ENCODE data around the gene LCA5. TPM values are rescaled to one million over a fixed set of nuclear protein-coding genes. Genes with fewer than 3 reads are reported as not detected.
"Not testable (repeated sequence)": the region's sequence is repeated elsewhere in the genome, so short reads cannot be mapped to it uniquely, and the experiment has no call there.

LCA5 gene
- 6.2 and 6.5 TPM in 2 replicates for total RNA-seq (2014; rRNA removed; shearing (Covaris generic))

DNA sequence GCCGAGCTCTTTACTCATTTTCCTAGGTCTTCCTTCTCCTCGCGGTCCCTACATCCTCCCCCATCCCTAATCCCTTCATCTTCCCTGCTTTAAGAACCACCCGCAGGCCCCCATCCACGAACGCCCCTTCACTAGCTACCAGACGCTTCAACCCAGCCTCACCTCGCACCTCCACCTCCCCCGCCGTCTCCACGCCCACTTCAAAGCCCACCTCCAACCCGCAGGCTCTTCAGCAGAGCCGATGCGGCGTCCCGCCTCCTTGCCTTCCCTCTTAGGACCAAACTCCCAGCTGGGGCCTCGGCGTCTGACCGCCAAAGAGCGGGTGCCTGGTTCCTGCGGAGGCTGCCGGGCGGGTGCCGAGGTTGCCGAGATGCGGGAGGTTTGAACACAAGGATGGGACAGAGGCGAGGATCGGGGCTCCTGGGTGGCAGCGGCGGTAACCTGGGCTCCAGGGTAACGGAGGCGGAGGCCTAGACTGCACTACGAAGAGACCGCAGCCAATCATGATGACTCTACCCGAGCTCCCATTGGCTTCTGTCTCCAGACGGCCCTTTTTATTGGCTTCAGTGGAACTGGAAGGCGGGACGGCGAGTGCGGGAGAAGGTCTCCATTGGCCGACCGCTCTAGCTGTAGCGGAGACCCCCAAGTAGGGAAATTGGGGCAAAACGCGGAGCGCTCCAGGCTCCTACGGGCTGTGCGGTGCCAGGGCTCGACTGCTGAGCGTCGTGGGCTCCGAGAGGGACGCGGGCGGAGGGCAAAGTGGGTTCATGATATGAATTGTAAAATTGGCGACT is at the start of gene LCA5:
Gene LCA5, minus strand, starts transcription at position 477 of the 794 bp plus-strand sequence. CDS start 18,536 bp downstream, outside the sequence.
- Histone ChIP-seq H3K9me3 (replicated peaks) (no peaks in the 10 kb centered on the region), H3K27ac (peak within 1 kb of the TSS; percentile 75), H3K4me3 (peak within 1 kb of the TSS; percentile 77), H3K36me3 (no peaks in the 10 kb centered on the region), H3K4me1 (no peaks in the 10 kb centered on the region), H3K27me3 (no peaks in the 10 kb centered on the region)
- peak; percentile 97 to 99 for DNase-seq

DNA sequence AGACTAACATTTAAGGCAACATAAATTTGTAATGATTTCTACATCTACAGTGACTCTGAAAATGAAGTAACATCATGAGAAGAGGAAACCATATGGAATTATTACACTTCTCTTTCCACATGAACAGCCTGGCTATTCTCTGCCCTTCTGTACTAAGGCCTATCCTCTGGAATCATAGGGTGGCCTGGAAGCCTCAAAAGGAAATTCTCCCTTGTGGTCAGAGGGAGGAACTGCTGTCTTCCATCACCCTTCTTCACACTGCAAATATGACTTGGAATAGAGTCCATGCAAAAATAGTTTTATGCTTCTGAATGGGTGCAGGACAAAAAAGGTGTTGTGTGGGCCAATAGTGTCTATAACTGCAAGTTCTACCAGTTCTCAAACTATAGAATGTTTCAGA is 49.3 kb upstream of the LCA5 start:
- no peaks in the 10 kb centered on the region for H3K9me3 ChIP-seq (replicated peaks)
- no peak overlapping the region for H3K4me3 ChIP-seq
- H3K36me3 ChIP-seq: no peaks in the 10 kb centered on the region
- DNase-seq: peak in 1 of 2 experiments; percentile 48
- H3K27me3 ChIP-seq: no peaks in the 10 kb centered on the region
- H3K4me1 ChIP-seq: no peaks in the 10 kb centered on the region
- H3K27ac ChIP-seq: no peak overlapping the region

DNA sequence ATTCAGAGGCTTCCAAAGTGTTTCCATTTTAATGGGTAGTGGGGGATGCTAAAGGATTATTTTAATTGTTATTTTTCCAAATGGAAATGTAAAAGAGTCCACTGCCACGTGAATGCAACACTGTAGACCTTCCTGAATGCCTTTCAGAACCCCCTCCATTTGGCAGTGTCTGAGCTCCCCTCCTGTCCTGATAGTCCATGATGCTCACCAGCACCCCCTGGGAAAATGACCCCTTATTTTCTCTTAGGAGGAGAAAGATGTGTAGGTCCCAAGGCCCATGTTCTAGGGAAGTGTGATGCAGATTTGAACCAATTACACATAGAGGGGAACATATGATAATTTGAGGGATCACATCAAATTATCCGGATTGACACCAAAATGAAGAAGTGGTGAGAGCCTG is 47.1 kb upstream of the LCA5 start:
- Histone ChIP-seq H3K4me3 (no peak overlapping the region), H3K4me1 (no peaks in the 10 kb centered on the region), H3K9me3 (replicated peaks) (no peaks in the 10 kb centered on the region; the same call in 1 of the 2 replicates), H3K27ac (no peak overlapping the region), H3K36me3 (no peaks in the 10 kb centered on the region), H3K27me3 (no peaks in the 10 kb centered on the region)
- DNase-seq: no peak

GRCh38 chr6:79577926-79578325 is 40.7 kb upstream of the LCA5 start:
- not testable (repeated sequence) for H3K36me3 ChIP-seq; H3K27ac ChIP-seq; H3K9me3 ChIP-seq (replicated peaks); H3K27me3 ChIP-seq; DNase-seq; H3K4me1 ChIP-seq; H3K4me3 ChIP-seq

GRCh38 chr6:79574630-79575225 is 37.5 kb upstream of the LCA5 start:
- H3K27ac ChIP-seq: no peak overlapping the region
- DNase-seq: peak; percentile 25 to 35
- H3K4me3 ChIP-seq: no peak overlapping the region

GRCh38 chr6:79574174-79574573 is 36.9 kb upstream of the LCA5 start:
- H3K27ac ChIP-seq: no peak overlapping the region
- no peak for DNase-seq
- H3K9me3 ChIP-seq (replicated peaks): no peaks in the 10 kb centered on the region
- no peaks in the 10 kb centered on the region for H3K27me3 ChIP-seq
- peaks cover 25% of the 10 kb centered on the region for H3K4me1 ChIP-seq
- no peaks in the 10 kb centered on the region for H3K36me3 ChIP-seq
- no peak overlapping the region for H3K4me3 ChIP-seq

More at GRCh38 chr6:79574630-79575225, 37.5 kb upstream of the LCA5 start:
- Histone ChIP-seq H3K36me3 (no peaks in the 10 kb centered on the region), H3K9me3 (replicated peaks) (no peaks in the 10 kb centered on the region; the same call in 1 of the 2 replicates), H3K27me3 (no peaks in the 10 kb centered on the region), H3K4me1 (peaks cover 22% of the 10 kb centered on the region)

- peaks cover 27% of the 10 kb centered on the region for H3K4me1 ChIP-seq
- peak overlapping the region; percentile 52; the same call in 1 of the 2 replicates for H3K27ac ChIP-seq
- no peaks in the 10 kb centered on the region for H3K27me3 ChIP-seq
- no peaks in the 10 kb centered on the region for H3K9me3 ChIP-seq (replicated peaks)
- no peak overlapping the region for H3K4me3 ChIP-seq
- H3K36me3 ChIP-seq: no peaks in the 10 kb centered on the region
- DNase-seq: no peak
These were observed 33.8 kb upstream of the LCA5 start for GRCh38 chr6:79571030-79571367.

DNA sequence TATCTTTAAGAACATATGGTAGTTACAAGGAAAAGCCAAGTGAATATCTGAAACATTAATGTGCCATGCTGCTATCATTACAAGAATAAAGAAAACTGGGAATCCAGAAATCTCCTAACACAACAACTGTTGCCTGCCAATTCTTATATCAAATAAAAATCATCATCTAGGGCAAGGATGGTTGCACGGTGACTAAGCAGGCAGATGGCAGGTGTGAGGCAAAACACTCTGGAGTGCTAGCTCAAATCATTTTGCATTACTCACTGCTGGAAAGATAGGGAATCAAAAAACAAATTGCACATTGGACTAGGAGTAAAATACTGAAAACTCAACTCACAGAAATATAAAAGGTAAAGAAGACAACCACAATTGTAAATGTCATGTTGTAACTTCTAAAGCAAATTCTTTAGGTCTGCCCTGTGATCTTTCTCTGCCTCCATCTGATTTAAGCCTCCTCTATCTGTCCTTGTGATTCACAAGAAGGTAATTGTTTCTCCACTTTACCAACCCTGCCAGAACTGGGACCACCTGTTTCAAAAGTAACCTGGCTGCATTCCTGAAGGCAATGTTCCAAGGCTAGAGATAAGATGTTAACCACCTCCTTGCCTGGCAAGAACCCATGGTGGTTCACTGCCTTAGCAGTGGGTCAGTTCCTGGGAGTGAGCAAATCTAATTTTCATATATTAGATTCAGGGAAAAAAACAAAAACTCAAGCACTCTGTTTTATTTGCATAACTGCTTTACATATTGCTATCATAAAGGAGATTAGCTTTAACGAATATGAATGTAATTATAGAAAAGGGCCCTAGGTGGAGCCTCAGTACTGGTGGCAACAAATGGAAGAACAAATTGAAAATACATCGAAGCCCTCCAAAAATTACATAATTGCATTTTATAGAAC is 33.1 kb upstream of the LCA5 start:
- Histone ChIP-seq H3K4me3 (no peak overlapping the region), H3K27me3 (no peaks in the 10 kb centered on the region), H3K36me3 (no peaks in the 10 kb centered on the region), H3K4me1 (peaks cover 27% of the 10 kb centered on the region), H3K27ac (peak overlapping the region; percentile 52), H3K9me3 (replicated peaks) (no peaks in the 10 kb centered on the region)
- DNase-seq: peak; percentile 46 to 56

DNA sequence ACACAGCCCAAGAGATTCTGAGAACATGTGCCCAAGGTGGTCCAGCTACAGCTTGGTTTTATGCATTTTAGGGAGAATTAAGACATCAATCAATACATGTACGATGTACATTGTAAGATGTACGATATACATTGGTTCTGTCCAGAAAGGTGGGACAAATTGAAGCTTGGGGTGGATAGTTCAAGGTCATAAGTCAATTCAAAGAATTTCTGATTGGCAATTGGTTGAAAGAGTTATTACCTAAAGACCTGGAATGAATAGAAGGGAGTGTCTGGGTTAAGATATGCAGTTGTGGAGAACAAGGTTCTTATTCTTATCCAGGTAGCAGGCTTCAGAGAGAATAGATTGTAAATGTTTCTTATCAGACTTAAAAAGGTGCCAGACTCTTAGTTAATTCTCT is 31.8 kb upstream of the LCA5 start:
- H3K27me3 ChIP-seq: no peaks in the 10 kb centered on the region
- no peak overlapping the region for H3K4me3 ChIP-seq
- H3K27ac ChIP-seq: no peak overlapping the region
- H3K4me1 ChIP-seq: peaks cover 20% of the 10 kb centered on the region
- no peak for DNase-seq
- no peaks in the 10 kb centered on the region for H3K36me3 ChIP-seq
- H3K9me3 ChIP-seq (replicated peaks): no peaks in the 10 kb centered on the region

GRCh38 chr6:79564636-79565035 is 27.4 kb upstream of the LCA5 start:
- H3K27me3 ChIP-seq: no peaks in the 10 kb centered on the region
- no peak overlapping the region for H3K4me3 ChIP-seq
- H3K27ac ChIP-seq: no peak overlapping the region
- no peak for DNase-seq
- no peaks in the 10 kb centered on the region for H3K36me3 ChIP-seq
- no peaks in the 10 kb centered on the region for H3K9me3 ChIP-seq (replicated peaks)
- peaks cover 4% of the 10 kb centered on the region; the same call in 1 of the 2 replicates for H3K4me1 ChIP-seq

DNA sequence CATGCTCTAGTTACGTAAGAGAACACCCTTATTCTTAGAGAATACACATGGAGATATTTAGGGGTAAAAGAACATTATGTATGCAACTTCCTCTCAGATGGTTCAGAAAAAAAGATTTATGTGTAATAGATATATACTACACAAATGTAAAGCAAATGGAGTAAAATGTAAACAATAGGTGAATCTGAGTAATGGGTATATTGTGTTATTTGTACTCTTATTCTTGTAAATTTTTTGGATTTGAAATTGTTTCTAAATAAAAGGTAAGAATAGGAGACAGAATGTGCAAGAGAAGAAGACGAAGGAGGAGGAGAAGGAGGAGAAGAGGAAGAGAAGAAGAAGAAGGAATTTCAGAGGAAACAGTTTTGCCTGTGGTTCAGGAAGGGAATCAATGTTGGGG is 22.5 kb upstream of the LCA5 start:
- H3K4me3 ChIP-seq: no peak overlapping the region
- H3K27ac ChIP-seq: no peak overlapping the region
- H3K9me3 ChIP-seq (replicated peaks): no peaks in the 10 kb centered on the region
- H3K4me1 ChIP-seq: no peaks in the 10 kb centered on the region
- H3K27me3 ChIP-seq: no peaks in the 10 kb centered on the region
- no peaks in the 10 kb centered on the region for H3K36me3 ChIP-seq
- DNase-seq: no peak

DNA sequence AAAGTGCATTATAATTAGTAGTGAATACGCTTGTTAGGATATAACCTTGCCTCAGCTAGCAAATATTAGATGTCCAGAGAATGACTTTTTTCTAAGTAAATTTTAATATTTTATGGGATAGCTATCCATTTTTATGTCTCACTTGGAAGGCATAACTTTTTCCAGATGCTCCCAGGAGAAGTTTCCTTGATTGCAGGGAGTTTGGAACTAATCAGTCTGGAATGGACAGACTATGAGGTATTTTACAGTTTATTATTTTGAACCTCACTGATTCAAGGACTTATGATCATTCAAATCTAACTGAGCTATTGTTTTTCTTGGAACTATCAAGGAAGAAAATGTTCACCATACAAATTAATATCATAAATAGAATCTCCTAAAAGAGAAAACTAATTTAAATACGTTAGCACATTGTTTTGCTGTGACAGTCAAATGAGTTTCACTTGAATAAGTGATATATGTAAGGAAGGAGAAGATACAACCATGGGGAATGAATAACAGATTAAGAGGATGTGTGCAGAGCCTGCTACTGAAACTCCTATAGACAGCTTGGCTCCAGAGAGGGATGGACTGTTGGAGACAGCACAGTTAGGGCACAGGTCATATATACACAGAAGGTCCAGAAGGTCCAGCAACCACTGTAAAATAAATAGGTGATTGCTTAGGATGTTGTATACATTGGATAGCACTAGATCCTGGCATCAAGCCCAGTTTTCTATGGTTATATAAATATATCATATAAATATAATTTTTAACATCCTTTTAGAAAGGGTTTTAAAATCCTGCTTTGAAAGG is 20.6 kb upstream of the LCA5 start:
- no peak overlapping the region for H3K4me3 ChIP-seq
- H3K9me3 ChIP-seq (replicated peaks): no peaks in the 10 kb centered on the region
- no peaks in the 10 kb centered on the region for H3K4me1 ChIP-seq
- no peak for DNase-seq
- no peaks in the 10 kb centered on the region for H3K36me3 ChIP-seq
- no peak overlapping the region for H3K27ac ChIP-seq
- no peaks in the 10 kb centered on the region for H3K27me3 ChIP-seq

GRCh38 chr6:79554305-79554704 is 17.1 kb upstream of the LCA5 start:
- DNase-seq: no peak
- Histone ChIP-seq H3K4me3 (no peak overlapping the region), H3K27ac (no peak overlapping the region), H3K9me3 (replicated peaks) (no peaks in the 10 kb centered on the region), H3K27me3 (no peaks in the 10 kb centered on the region), H3K36me3 (peaks cover 6% of the 10 kb centered on the region; the same call in 1 of the 2 replicates), H3K4me1 (no peaks in the 10 kb centered on the region)

DNA sequence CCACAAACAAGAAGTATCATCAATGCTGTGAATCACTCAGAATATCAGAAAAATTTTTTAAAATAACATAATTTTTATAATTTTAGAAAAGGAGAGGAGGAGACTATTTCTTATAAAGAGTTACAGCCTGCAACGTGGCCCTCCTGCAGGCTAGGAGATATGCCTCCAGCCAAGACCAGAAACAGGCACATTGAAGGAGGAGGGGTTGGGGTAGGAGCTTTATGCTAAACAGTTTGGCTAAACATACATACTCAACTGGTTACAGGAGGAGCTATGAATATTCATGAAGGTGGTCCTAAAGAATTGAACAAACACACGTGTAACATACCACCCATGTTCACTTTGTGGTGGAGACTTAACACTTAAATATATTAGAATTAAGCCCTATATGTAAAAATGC is 14.2 kb upstream of the LCA5 start:
- Histone ChIP-seq H3K27ac (no peak overlapping the region), H3K27me3 (no peaks in the 10 kb centered on the region), H3K4me1 (no peaks in the 10 kb centered on the region), H3K36me3 (peaks cover 6% of the 10 kb centered on the region; the same call in 1 of the 2 replicates), H3K4me3 (no peak overlapping the region), H3K9me3 (replicated peaks) (no peaks in the 10 kb centered on the region)
- DNase-seq: no peak
